Measurements from ENCODE around the gene GPR158. TPM values are rescaled to one million over a fixed set of nuclear protein-coding genes. Genes with fewer than 3 reads are reported as not detected.

The GPR158 gene
- total RNA-seq, 1 experiment from 2014 or later = not detected

DNA sequence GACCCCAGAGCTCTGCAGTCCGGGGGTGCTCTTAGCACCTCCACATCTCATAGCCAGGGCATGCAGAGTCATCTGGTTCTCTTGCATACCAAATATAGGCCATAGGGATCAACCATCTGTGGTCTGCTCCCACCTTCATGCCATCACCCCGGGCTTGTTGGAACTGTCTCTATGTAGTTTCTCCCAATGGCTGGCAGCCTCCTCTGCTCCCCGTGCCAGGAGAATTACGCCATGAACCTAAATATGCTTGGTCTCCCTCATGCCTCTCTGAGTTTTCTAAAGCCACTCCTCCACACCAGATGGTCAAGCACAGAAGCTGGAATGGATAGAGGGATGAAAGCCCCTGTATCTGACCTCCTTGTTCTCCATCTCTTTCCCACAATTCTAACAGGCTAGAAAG is 456.7 kb downstream of the GPR158 start:
- ChIA-PET CTCF (interaction anchor here (0.5 kb wide), 1 partner anchor 95 kb away, joined by 3 read pairs; no protein-coding TSS in a partner anchor), POLR2A (no interaction called here)
- no peaks in the 10 kb centered on the region for H3K4me1 Mint-ChIP-seq (ENCODE audit: insufficient read depth, unreplicated experiment)

GRCh38 chr10:25632802-25633201 is 458.0 kb downstream of the GPR158 start:
- Mint-ChIP-seq H3K27ac (ENCODE audit: low read depth, unreplicated experiment) (no peak overlapping the region), H3K9me3 (ENCODE audit: unreplicated experiment) (no peaks in the 10 kb centered on the region), H3K4me3 (ENCODE audit: unreplicated experiment) (no peak overlapping the region), H3K4me1 (ENCODE audit: insufficient read depth, unreplicated experiment) (no peaks in the 10 kb centered on the region), H3K36me3 (ENCODE audit: insufficient read depth, unreplicated experiment) (no peaks in the 10 kb centered on the region), H3K27me3 (ENCODE audit: insufficient read depth, unreplicated experiment) (peaks cover 19% of the 10 kb centered on the region)
- intact Hi-C loops (cut with micrococcal nuclease) = no loop called here
- no TSS peak for BruUV-seq (replicated peaks)
- DNase-seq (ENCODE audit: unreplicated experiment) = no peak
- CTCF ChIA-PET = interaction anchor here (0.8 kb wide), 1 partner anchor 56 kb away, joined by 3 read pairs; no protein-coding TSS in a partner anchor
- TF ChIP-seq, protein P1, sequence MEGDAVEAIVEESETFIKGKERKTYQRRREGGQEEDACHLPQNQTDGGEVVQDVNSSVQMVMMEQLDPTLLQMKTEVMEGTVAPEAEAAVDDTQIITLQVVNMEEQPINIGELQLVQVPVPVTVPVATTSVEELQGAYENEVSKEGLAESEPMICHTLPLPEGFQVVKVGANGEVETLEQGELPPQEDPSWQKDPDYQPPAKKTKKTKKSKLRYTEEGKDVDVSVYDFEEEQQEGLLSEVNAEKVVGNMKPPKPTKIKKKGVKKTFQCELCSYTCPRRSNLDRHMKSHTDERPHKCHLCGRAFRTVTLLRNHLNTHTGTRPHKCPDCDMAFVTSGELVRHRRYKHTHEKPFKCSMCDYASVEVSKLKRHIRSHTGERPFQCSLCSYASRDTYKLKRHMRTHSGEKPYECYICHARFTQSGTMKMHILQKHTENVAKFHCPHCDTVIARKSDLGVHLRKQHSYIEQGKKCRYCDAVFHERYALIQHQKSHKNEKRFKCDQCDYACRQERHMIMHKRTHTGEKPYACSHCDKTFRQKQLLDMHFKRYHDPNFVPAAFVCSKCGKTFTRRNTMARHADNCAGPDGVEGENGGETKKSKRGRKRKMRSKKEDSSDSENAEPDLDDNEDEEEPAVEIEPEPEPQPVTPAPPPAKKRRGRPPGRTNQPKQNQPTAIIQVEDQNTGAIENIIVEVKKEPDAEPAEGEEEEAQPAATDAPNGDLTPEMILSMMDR (IDR thresholded peaks at IDR 0.05; ENCODE audit: unreplicated experiment) = no peak
- POLR2A ChIA-PET = no interaction called here

More for the DNA sequence above, 456.7 kb downstream of the GPR158 start:
- Mint-ChIP-seq H3K36me3 (ENCODE audit: insufficient read depth, unreplicated experiment) (no peaks in the 10 kb centered on the region), H3K9me3 (ENCODE audit: unreplicated experiment) (no peaks in the 10 kb centered on the region), H3K27ac (ENCODE audit: low read depth, unreplicated experiment) (no peak overlapping the region), H3K4me3 (ENCODE audit: unreplicated experiment) (no peak overlapping the region), H3K27me3 (ENCODE audit: insufficient read depth, unreplicated experiment) (peaks cover 19% of the 10 kb centered on the region)
- TF ChIP-seq, protein P1 (IDR thresholded peaks at IDR 0.05; ENCODE audit: unreplicated experiment) = no peak
- BruUV-seq (replicated peaks) = no TSS peak
- DNase-seq (ENCODE audit: unreplicated experiment) = peak; percentile 2
- intact Hi-C loops (cut with micrococcal nuclease) = no loop called here

DNA sequence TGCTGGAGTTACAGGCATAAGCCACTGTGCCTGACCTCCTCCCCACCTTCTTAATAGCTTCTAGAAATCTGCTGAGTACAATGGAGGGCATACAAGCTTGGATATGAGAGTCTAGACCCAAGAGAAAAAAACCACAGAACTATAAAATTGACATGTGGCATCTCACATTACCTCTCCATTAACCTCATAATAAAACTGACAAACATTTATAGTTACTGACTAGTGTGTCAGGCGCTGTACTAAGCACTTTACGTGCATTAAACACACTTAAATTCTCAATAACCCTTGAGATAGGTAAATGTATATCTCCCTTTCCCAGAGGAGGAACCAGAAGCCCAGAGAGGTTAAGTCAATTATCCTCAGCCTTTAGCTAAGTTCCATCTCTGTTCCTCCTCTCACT is 458.7 kb downstream of the GPR158 start:
- peaks cover 19% of the 10 kb centered on the region for H3K27me3 Mint-ChIP-seq (ENCODE audit: insufficient read depth, unreplicated experiment)
- no peaks in the 10 kb centered on the region for H3K36me3 Mint-ChIP-seq (ENCODE audit: insufficient read depth, unreplicated experiment)
- no peaks in the 10 kb centered on the region for H3K9me3 Mint-ChIP-seq (ENCODE audit: unreplicated experiment)
- no peak for DNase-seq (ENCODE audit: unreplicated experiment)
- intact Hi-C loops (cut with micrococcal nuclease) = no loop called here
- POLR2A ChIA-PET = no interaction called here
- TF ChIP-seq, protein P1 (IDR thresholded peaks at IDR 0.05; ENCODE audit: unreplicated experiment) = no peak
- BruUV-seq (replicated peaks) = no TSS peak
- H3K27ac Mint-ChIP-seq (ENCODE audit: low read depth, unreplicated experiment) = no peak overlapping the region
- no peaks in the 10 kb centered on the region for H3K4me1 Mint-ChIP-seq (ENCODE audit: insufficient read depth, unreplicated experiment)
- CTCF ChIA-PET = interaction anchor here (0.8 kb wide), 1 partner anchor 56 kb away, joined by 3 read pairs; no protein-coding TSS in a partner anchor
- H3K4me3 Mint-ChIP-seq (ENCODE audit: unreplicated experiment) = no peak overlapping the region

GRCh38 chr10:25639646-25640045 is 464.8 kb downstream of the GPR158 start:
- Mint-ChIP-seq H3K27me3 (ENCODE audit: insufficient read depth, unreplicated experiment) (peaks cover 8% of the 10 kb centered on the region), H3K4me1 (ENCODE audit: insufficient read depth, unreplicated experiment) (no peaks in the 10 kb centered on the region), H3K9me3 (ENCODE audit: unreplicated experiment) (no peaks in the 10 kb centered on the region), H3K36me3 (ENCODE audit: insufficient read depth, unreplicated experiment) (no peaks in the 10 kb centered on the region), H3K27ac (ENCODE audit: low read depth, unreplicated experiment) (no peak overlapping the region), H3K4me3 (ENCODE audit: unreplicated experiment) (no peak overlapping the region)
- BruUV-seq (replicated peaks) = no TSS peak
- ChIA-PET POLR2A (no interaction called here), CTCF (interaction anchor here (0.5 to 1.2 kb wide), 2 partner anchors 62 to 593 kb away, joined by 3 to 4 read pairs; no protein-coding TSS in a partner anchor)
- TF ChIP-seq, protein P1 (IDR thresholded peaks at IDR 0.05; ENCODE audit: unreplicated experiment) = no peak
- DNase-seq (ENCODE audit: unreplicated experiment) = no peak
- intact Hi-C loops (cut with micrococcal nuclease) = loop anchor here (5.0 kb wide), 1 partner anchor 117 kb away; no protein-coding TSS in a partner anchor

Measured in MCF 10A (cell line).